Activated CD4-positive, alpha-beta T cell treated with anti-CD3 and anti-CD28 coated beads, Interleukin-2, Interleukin-6, amounts not matched to agents 100 ng/mL and 50 ng/mL, durations not matched to agents 16 hours and 8 hours (primary cell): ENCODE results near the gene JPH2.
"Not testable (repeated sequence)": the region's sequence is repeated elsewhere in the genome, so short reads cannot be mapped to it uniquely, and the experiment has no call there.

Source experiments
- DNase-seq: peaks from one replicate; pipeline ENCODE4 v3.0.0-alpha.2; 2020

The JPH2 gene

DNA sequence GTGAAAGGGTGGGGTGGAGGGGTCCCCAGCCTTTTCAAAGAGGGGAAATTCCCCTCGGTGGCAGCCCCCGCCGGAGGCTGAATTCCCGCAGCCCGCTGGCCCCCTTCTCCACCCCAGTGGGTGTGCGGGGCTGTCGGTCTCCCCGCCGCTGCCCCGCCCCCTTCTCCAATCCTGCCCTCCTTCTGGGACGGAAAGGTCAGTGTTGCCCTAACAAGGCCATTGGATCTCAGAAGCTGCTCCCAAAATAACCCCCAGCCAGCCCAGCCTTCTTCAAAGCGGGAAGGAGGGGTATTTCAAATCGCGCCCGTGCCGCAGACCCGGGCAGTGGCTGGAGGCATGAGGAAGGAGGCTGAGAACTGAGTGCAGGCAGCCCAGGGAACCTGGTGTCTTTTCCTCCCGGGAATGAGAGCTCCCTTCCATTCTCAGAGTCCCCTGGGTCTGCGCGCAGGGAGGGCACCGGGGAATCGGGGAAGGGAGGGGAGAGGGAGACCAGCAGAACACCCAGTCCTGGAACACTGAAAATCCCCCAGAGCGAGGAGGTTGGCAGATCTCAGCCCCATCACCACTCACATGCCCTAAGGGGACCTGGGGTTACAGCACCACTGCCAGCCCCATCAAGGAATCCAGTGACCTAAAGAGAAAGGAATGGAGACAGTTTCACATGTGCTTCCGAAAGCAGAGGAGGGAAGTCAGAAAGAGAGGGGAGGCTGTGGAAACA, at the start of gene JPH2:
JPH2 (minus strand) TSS at position 135 of the 718 bp plus-strand sequence. CDS start 483 bp downstream, outside the sequence.
- no peak for DNase-seq

DNA sequence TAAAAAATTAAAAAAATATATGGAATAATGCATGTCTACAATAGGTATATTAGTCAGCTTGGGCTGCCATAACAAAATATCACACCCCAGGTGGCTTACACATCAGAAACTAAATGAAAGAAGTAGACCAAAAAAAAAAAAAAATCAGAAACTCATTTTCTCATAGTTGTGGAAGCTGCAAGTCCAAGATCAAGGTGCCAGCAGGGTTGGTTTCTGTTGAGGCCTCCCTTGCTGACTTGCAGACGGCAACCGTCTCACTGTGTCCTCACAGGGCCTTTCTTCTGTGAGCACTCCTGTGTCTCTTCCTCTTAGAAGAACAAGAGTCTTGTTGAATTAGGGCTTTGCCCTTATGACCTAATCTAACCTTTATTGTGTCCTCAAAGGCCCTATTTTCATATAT, 48.7 kb upstream of the JPH2 start:
- DNase-seq, result no peak

DNA sequence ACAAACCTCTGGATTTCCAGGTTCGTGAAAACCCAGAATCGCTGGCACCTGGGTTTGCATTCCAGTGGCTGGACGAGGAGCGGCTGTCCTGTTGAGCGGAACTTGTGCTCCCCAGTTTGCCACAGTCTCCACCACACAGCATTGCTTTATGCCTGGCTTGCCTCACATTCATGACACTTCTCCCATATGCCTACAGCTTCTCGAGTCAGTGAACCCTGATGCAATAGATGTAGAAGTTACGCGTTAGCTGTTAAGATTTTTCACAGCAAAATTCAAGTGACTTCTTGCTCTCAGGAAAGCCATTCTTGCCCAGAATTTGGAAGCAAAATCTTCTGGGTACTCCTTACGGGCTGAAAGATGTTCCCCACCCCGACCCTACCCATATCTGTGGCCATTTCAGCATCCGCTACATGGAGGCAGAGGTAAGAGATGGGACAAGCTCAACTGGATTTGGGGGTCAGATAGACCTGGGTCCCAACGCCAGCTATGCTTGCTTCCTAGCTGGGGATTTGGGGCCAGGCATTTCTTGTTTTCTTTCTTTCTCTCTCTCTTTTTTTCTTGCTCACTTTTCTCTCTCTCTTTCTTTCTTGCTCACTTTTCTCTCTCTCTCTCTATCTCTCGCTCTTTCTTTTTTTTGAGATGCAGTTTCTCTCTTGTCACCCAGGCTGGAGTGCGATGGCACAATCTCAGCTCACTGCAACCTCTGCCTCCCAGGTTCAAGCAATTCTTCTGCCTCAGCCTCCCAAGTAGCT, 47.8 kb upstream of the JPH2 start:
- DNase-seq, result no peak

DNA sequence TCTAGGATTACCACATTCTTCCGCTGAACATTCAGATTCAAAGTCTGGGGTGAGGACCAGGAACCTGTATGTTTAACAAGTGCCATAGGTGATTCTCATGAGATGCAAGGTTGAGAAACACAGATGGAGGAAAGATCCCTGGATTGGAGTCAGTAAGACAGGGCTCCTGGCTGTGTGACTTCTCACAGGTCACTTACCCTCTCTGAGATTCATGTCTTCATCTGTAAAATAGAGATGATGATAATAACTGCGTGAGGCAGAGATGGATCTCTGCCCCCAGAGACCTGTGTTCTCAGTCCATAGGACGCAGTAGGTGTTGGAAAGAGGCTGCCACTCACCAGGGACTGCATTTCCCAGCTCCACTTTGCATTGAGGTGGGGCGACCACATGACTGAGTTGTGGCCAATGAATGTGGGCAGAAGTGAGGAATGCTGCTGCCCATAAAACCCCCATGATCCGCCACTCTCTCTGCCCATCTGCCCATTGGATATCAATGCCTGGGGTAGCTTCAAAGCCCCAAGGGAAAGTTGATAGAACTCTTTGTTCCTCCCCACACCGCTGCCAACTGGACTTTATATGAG, 46.5 kb upstream of the JPH2 start:
- DNase-seq, result no peak

DNA sequence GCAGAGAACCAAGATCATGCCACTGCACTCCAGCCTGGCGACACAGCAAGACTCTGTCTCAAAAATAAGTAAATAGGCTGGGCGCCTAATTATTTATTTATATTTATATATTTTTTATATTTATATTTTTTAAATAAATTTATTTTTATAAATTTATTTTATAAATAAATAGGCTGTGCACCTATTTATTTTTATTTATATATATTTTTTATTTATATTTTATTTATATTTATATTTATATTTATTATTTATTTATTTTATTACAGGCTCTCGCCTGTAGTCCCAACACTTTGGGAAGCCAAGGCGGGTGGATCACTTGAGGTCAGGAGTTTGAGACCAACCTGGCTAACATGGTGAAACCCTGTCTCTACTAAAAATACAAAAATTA, 45.5 kb upstream of the JPH2 start:
- DNase-seq, result not testable (repeated sequence)

DNA sequence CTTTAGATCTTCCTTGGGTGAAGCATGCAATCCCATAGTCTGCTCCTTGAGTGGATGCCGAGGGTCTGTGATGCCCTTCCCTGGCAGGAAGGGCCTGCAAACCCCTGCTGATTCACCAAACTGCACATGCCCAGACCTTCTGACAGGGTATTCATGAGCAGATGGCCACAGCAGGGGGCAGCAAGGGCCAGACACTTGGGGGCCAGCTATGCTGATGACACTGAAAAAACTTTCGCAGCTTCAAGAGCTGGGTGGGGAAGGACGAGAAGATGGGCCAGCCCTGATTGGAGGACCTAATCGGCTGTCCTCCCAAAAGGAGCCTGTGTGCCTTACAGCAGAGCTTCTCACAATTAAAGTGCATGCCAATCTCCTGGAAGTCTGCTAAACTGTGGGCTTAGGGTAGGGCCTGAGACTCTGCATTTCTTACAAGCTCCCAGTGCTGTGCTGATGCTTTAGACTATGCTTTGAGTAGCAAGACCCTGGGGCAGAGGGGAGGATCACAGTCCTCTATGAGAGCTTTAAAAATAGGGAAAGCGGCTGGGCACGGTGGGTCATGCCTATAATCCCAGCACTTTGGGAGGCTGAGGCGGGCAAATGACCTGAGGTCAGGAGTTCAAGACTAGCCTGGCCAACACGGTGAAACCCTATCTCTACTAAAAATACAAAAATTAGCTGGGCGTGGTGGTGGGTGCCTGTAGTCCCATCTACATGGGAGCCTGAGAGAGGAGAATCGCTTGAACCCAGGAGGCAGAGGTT, 44.9 kb upstream of the JPH2 start:
- DNase-seq, result no peak

DNA sequence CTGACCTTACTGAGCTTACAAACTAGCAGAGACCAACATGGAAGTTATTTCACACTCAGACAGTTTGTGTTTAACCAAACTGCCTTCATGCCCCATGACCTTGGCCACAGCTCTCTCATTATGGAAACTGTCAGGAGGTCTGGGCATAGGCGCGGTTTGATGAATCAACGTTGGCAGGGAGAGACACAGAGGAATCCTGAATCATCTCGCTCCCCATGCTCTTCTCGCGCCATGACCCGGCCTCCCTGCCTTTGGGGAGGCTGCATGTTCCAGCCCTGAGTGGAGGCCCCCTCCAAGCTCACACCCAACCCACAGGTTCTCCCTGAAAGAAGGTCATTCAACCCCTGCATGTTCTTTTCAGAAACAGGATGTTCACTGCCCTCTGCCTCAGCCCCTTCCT, 44.2 kb upstream of the JPH2 start:
- DNase-seq, result no peak

DNA sequence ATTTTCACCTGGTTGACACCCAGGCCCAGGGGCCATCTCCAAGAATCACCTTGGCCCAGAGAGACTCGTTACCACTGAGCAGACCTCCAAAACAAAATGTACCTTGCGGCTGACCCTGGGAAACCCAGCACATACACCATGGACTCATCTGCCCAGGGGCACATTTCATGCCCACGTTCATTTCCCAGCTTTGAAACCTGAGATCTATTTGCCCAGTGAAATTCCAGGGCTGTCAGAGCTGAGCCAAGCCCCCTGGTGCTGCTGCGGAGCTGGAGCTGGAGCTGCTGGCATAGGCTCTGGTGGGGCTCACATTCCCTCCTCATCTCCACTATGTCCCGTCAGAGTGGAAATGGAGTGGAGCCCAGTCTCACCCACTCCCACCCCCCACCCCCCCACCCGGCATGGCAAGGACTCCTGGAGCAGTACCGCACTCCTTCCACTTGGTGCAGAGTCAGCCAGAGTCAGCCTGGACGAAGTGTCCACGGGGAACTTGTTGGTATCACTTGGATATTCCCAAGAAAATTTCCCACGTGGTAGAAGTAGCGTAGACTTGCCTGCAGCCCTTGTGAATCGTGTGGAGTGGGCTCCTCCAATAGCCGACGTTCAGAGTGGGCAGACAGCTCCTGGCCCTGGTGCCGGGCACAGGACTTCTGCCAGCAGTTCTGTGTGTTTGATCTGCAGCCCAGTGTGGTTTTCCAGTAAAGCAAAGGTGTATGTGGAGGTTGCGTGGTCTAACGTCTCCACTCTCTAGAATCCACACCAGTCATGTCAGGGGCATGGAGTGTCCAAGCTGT, 41.7 kb upstream of the JPH2 start:
- no peak for DNase-seq

DNA sequence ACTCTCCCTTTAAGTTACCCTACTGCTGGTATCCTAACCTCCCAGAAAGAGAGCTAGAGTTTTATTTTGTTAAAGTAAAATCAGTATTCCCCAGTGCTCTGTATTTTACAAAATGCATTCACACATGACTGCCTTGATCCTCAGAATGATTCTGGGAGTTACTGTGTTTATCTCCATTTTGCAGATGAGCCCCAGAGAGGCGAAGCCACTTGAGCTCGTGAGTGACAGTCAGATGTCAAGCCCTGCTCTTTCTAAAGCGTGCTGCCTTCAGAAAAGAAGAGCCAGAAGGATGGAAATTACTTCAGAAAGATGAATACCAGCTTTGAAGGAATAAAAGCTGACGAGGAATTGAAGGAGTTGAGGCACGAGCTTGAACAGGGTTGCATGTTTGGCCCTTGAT, 37.6 kb upstream of the JPH2 start:
- DNase-seq, result no peak

DNA sequence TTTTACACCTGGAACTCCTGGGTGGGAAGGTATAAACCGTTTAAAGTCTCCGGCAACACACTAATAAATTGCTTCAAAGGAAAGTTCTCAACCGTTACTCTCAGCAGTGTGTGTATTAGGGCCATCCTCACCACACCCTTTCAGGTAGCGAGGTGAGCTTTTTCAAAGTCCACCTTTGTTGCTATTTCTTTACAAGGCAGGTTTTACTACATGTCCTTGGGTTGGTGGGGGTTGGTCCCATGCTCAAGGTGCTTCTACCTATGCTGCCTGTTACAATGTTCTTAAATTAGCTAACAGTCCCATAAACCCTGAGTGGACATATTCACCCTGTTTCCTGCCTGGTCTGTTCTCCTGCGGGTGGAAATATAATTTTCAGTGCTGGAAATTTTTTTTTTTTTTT, 36.7 kb upstream of the JPH2 start:
- no peak for DNase-seq

DNA sequence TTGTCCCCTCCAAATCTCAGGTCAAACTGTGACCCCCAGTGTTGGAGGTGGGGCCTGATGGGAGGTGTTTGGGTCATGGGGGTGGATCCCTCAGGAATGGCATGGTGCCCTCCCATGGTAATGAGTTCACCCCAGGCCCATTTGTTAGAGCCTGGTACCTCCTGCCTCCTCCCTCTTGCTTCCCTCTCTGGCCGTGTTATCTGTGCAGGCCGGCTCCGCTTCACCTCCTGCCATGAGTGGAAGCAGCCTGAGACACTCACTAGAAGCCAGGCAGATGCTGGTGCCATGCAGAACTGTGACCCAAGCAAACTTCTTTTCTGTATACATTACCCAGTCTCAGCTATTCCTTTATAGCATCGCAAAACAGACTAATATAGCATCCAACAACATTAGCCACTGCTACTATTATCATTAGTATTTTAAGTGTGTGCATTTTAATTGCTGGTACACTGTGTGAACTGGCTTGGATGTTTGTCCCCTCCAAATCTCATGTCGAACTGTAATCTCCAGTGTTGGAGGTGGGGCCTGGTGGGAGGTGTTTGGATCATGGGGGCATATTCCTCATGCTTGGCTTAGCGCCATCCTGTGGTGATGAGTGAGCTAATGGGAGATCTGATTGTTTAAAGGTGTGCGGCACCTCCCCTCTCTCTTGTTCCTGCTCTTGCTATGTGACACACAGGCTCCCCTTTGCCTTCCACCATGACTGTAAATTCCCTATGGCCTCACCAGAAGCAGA, 35.8 kb upstream of the JPH2 start:
- no peak for DNase-seq

DNA sequence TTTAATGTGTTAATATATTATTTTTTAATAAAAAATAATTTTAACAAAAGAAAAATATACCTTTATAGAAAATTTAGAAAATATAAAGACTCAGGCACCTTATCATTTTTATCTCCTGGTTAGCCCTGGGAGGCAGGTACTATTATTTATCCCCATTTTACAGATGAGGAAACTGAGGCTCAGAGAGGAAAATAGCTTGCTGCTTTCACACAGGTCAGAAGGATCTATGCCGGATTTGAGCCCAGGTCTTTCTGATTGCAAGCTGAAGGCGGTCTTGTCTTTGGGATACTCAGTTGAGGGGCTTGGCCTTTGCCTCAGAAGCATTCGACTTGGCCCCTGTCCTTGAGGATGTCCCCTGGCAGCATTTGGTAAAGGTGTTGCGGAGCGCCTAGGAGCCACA, 35.0 kb upstream of the JPH2 start:
- DNase-seq, result no peak

DNA sequence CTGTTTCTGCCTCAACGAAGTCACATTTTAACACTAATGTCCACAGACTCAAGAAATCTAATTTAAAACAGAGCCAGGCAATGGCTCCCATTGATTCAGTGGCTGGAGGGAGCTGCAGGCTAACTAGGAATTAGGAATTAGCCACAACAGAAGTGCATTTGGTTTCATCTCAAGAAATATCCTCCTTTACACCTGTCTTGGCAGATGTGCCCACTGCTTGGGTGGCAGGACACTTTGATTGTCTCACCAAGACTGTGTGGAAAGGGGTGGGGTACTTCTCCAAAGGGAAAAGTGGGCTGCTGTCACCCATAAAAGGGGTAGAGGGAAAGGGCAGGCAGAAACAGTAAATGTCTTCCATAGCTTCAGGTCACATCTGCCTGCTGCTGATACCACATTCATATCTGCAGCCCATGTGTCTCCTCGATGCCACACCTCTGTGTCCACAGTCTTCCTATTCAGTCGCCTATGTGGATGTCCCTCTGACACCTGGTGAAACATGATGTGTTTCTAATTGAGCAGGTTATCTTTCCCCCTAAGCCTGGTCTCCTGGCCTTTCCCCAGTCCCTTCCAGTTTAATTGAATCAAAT, 34.5 kb upstream of the JPH2 start:
- DNase-seq, result no peak

DNA sequence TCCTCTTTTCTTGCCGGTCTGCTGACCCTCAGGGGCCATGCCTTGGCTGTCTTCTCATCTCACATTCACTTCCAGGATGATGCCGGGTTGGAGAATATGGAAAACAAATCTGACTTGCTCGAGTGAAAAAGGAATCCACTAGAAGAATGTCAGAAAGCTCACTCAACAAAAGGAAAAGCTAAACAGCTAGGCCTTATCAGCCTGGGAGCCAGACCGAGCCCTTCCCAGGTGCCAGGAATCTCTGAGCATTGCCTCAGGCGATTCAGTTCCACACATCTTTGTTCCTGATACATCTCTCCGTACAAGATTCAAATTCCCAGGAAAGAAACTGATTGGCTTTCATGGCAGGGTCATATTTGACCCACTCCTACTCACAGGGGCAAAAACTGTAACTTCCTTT, 32.8 kb upstream of the JPH2 start:
- DNase-seq, result no peak

DNA sequence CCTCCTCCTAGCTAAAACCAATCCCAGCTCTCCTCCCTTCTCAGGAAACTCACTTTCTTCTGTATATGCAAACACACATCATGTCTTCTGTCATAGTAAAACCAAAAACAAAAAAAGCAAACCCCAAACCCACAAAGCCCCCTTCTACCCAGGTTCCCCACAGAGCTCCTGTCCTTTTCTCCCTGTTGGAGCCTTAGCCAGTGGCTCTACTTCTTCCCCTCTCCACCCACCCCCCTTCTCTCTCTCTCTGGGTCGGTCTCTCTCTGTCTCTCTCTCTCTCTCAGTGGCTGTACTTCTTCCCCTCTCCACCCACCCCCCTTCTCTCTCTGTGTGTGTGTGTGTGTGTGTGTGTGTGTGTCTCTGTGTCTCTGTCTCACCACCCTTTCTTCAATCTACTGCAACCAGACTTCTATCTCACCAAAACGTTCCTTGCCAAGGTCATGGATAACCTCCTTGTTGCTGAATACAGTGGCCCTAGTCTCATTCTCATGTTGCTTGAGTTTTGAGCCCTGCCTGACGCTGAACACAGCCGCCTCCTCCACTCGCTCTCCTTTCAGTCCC, 32.3 kb upstream of the JPH2 start:
- DNase-seq, result no peak

DNA sequence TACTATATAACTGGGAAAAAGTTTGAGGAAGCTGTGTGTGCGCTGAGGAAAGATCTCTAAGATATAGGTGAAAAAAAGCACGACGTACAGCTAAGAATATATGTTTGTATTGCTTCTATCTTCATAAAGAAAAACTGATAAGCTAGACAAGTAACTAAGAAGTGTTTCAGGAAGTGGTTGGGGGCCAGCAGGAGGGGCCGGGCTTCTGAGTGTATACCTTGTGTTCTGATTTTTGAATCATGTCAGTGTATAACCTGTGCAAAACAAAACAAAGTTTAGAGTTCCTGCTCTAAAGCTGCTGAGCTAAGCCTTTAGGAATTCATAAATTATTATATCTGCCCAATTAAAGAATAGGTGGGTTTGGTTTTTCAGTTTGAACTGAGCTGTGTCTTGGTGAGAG, 31.5 kb upstream of the JPH2 start:
- peak; percentile 42 for DNase-seq

DNA sequence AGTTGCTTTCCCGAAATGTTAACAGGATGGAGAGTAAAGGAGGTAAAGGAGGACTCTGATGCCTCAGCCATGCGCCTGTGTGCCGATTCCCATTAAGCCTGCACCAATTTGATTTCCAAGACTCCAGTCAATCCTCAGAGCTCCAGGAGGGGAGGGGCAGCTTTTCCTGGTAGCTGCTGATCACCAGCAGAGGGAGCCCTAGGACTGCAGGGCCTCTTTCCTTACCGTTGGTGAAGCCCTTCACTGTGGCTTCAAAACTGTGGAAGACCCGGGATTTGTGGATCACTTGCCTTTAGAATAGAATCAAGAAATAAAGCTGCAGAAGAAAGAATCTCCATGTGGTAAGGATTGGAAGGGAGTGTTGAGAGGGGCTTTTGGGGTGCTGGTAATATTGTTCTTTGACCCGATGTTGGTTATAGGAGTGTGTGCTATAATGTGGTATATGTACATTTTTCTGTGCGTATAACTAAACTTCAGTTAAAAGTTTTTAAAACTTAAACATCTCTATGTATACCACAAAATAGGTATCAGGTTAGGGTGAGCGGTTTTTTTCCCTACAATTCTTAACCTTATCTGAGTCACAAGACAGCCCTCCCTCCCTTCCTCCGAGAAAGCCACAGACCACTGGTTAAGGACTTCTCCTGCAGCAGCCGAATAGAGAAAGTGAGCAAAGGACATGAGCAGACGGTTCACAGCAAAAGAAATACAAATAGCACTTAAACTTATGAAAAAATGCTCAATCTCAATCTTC, 30.5 kb upstream of the JPH2 start:
- peak; percentile 76 for DNase-seq

DNA sequence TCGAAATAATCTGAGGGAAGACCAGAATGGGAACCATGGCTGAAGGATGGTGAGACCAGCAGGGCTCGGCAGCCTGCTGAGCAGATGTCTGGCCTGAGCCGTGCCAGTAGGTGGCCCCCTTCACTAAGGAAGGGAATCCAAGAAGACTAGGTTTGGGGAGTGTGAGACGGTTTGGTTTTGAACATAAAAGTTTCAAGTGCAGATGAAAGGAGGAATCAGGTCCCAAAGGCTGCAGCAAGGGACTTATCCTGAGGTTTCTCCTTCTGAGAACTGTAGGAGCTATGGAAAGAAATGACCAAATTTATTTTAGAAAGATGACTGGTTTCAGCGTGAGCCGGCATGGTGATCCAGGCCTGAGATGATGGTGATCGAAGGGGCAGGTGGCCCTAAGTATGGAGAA, 28.1 kb upstream of the JPH2 start:
- DNase-seq, result peak; percentile 80

DNA sequence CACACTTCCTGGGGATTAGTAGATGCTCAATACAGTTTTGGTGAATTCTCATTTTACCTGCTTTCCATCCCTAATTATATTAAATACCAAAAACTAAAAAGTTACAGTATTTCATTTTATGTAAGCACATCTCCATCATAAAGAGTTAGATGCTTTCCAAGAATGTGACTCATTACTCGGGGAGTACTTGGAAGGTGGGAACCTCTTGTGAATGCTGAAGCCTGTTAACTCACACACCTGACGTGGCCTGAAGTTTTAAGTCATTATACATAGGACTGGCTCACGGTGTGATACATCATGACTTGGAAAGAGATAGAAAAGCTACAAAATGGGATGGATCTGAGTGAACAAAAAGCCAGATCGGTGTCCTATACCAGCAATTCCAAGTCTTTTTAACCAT, 25.8 kb upstream of the JPH2 start:
- no peak for DNase-seq
